ENCODE results near the gene GSDME.
"Not testable (repeated sequence)": the region's sequence is repeated elsewhere in the genome, so short reads cannot be mapped to it uniquely, and the experiment has no call there.

Gene GSDME

DNA sequence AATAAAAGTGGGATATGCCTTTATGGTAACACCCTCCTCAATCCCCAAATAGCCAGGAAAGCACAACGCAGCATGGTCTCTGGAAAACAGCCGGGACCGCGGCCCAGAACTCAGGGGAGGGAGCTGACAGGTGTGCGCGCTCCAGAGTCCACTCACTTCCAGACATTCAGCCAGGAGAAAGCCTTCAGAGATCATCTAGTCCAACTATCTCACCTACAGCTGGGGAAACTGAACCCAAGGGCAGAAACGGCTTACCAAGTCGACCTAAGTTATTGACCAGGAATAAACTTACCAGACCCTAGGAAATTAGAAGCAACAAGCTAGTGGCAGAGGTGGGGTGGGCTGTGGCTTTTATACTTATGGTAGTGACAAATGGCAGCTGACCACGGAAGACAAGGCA, 16.4 kb downstream of the GSDME start:
- no peak for DNase-seq

DNA sequence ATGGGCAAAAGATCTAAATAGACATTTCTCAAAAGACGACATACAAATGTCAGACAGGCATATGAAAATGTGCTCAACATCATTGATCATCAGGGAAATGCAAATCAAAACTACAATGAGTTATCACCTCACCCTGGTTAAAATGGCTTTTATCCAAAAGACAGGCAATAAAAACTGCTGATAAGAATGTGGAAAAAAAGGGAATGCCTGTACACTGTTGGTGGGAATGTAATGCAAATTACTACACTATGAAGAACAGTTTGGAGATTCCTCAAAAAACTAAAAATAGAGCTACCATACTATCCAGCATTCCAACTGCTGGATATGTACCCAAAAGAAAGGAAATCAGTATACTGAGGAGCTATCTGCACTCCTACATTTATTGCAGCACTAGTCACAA, 18.0 kb downstream of the GSDME start:
- no peak for DNase-seq

DNA sequence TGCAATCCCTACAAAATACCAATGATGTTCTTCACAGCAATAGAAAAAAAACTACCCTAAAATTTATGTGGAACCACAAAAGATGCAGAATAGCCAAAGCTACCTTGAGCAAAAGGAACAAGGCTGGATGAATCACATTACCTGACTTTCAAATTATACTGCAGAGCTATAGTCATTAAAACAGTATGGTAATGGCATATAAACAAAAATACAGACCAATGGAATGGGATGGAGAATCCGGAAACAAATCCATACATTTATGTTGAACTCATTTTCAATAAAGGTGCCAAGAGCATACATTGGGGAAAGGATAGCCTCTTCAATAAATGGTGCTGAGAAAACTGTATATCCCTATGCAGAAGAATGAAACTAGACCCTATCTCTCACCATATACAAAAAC, 18.7 kb downstream of the GSDME start:
- DNase-seq: no peak

DNA sequence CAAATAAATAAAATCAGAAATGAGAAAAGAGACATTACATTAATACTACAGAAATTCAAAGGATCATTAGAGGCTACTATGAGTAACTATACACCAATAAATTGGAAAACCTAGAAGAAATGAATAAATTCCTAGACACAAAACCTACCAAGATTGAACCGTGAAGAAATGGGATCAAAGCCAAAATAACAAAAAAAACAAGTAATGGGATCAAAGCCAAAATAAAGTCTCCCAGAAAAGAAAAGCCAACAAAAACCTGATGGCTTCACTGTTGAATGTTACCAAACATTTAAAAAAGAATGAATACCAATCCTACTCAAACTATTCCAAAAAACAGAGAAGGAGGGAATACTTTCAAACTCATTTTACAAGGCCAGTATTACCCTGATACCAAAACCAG, 20.0 kb downstream of the GSDME start:
- no peak for DNase-seq

DNA sequence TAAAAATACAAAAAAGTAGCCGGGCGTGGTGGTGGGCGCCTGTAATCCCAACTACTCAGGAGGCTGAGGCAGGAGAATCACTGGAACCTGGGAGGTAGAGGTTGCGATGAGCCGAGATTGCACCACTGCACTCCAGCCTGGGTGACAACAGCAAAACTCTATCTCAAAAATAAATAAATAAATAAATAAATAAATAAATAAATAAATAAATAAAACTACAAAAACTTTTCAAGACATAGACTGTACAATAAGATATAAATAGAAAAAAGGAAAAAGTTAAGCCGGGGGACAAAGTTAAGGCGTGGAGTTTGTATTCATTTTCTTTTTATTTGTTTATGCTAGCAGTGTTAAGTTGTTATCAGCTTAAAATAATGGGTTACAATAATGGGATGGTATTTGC, 21.7 kb downstream of the GSDME start:
- not testable (repeated sequence) for DNase-seq

DNA sequence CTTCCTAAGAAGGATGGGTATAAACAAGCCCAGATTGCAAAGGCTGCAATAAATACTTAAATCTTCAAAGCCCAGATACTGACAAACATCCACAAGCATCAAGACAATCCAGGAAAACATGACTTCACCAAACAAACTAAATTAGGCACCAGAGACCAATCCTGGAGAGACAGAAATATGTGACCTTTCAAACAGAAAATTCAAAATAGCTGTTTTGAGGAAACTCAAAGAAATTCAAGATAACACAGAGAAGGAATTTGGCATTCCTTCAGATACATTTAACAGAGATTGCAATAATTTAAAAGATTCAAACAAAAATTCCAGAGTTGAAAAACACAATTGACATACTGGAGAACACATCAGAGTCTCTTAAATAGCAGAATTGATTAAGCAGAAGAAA, 23.0 kb downstream of the GSDME start:
- DNase-seq: no peak

DNA sequence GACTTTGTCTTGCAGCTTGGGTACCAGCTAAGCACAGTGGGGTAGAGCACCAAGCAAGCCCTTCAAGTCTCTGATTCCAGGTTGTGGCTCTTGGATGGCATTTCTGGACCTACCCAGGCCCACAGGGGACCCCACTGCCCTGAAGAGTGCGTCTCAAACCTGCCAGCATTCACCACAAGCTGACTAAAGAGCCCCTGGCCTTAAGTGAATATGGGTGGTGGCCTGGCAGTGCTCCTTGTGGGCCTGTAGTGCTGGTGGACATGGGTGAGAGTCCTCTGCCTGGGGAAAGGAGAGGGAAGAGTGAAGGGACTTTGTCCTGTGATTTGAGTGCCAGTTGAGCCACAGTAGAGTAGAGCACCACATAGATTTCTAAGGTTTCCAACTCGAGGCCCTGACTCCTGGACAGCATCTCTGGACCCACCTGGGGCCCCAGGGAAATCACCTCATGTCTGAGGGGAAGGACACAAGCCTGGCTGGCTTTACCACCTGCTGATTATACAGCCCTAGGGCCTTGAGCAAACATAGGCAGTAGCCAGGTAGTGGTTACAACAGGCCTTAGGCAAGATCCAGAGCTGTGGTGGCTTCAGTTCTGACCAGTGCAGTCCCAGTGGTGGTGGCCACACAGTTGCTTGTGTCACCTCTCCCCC, 23.7 kb downstream of the GSDME start:
- DNase-seq: no peak

DNA sequence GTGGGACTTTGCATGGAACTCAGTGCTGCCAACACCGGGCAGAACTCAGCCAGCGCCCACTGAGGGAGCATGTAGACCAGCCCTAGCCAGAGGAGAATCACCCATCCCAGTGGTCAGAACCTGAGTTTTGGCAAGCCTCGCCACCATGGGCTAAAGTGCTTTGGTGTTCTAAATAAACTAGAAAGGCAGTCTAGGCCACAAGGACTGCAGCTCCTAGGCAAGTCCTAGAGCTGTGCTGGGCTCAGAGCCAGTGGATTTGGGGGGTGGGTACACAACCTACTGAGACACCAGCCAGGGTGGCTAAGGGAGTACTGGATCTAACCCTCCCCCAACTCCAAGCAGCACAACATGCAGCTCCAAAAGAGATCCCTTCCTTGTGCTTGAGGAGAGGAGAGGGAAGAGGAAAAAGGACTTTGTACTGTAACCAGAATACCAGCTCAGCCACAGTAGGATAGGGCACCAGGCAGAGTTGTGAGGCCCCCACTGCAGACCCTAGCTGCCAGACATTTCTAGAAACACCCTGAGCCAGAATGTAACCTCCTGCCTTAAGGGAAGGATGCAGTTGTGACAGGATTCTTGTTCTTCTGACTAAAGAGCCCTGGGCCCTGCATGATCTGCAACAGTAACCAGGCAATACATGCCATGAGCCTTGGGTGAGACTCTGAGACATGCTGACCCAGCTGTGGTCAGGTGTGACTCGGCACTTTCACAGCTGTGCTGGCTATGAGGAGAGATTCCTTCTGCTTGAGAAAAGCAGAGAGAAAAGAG, 24.4 kb downstream of the GSDME start:
- no peak for DNase-seq

DNA sequence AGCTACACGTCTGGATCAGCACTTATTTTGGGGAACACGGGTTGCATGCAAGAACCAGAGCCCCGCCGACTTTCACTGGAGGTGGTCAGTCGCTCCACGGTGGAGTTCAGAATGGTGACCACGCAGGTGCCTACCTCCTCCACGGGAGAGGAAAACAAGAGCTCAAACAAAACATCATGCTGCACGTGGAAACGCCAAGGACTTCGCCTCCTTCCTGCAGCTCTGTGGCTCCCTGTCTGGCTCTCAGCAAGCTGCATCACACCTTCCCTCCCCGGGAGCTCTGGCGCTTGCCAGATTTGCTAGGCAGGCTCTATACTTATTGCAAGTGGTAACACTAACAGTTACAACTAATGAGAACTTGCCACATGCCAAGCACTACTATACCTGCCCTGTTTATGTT, 26.0 kb downstream of the GSDME start:
- DNase-seq: no peak

DNA sequence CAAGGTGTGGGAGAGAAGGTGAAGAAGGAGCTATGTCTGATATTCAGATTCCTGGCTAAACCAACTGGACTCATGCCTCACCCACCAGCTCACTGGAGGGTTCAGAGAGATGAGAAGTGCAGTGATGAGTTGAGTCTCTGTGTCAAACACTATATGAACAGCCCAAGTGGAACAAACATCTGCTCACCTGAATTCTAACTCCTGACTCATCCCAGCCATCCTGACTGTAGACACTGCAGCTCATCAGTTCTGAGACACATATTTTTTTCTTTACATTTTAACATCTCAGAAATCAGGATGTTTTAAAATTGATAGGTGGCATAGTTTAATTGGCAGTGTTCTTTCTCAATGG, 27.3 kb downstream of the GSDME start:
- no peak for DNase-seq

DNA sequence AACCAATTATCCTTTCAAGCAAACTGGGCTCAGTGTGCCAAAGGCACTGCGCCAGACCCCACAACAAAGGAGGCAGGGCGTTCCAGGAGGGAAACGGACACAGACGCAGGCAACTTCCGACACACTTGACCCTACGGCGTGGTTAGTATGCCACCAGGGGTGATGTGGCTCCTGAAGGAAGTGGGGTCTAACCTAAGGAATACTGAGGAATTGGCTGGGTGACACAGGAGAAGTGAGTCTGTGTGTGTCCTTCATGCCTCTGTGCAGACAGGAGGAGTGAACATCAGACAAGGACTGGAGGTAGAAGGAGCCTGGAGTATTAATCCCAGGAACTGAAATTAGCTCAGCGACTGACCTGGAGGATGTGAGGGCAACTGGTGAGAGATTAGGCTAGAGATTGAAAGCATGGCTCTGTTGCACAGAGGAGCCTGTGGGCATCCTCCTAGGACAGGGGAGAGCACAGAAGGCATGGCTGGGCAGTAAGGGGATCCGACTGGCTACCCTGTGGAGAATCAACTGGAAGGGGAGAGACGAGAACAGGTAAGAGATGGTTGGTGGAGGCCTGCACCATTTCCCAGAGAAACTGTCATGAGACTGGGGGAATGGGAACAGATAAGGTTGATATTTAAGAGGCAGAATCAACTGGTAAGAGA, 27.8 kb downstream of the GSDME start:
- DNase-seq: no peak

DNA sequence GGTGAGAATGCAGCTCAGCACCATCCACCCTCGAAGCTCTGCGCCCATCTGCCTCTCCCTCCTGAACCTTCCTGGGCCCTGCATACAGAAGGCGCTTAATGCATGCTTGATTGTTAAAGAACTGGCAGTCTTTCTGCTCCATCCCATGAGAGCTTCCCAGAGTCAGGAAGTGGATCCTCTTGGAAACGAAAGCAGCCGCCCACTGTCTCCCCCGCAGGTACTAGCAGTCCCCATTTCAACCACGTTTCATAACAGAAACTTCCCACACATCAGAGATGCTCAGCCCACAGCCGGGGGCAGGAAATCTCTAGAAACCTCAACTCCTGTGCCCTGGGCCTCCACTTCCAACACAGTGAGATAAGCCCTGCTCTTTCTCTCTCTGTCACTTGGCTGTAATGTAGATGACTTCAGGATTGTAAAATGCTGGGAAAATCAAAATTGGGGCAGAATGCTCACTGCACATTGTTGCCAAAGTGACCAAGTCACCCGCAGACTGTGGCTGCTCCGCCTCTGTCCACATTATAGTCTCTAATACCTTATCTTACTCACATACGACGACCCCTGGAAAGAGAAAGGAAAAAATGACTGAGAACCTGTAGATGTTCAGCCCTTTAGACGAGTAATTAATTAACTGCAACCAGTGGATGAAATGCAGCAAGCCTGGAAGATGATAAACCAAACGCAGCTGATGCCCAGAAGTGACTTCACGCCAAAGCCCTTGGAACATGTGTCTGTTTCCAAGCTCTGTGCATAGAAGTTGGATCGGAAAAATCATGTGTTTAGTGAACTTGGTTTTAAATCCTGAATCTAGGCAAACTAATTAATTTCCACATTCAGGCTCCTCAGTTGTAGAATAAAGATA, 28.5 kb downstream of the GSDME start:
- no peak for DNase-seq

DNA sequence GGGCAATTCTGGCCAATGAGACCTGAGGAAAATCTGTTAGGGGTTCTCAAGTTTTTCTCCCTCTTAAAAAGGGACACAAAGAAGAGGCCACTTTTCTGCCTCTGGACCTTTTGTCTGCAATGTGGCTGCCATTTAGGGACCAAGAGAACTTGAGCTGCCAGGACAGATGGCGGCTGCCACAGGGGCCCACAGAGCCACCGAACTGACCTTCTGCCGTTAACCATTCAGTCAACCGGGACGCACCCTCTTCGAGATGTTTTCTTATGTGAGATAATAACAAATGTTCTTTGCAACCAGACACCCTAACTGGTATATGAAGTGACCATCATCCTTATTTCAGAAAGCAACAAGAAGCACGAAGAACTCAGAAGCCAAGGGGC, 29.2 kb downstream of the GSDME start:
- no peak for DNase-seq

DNA sequence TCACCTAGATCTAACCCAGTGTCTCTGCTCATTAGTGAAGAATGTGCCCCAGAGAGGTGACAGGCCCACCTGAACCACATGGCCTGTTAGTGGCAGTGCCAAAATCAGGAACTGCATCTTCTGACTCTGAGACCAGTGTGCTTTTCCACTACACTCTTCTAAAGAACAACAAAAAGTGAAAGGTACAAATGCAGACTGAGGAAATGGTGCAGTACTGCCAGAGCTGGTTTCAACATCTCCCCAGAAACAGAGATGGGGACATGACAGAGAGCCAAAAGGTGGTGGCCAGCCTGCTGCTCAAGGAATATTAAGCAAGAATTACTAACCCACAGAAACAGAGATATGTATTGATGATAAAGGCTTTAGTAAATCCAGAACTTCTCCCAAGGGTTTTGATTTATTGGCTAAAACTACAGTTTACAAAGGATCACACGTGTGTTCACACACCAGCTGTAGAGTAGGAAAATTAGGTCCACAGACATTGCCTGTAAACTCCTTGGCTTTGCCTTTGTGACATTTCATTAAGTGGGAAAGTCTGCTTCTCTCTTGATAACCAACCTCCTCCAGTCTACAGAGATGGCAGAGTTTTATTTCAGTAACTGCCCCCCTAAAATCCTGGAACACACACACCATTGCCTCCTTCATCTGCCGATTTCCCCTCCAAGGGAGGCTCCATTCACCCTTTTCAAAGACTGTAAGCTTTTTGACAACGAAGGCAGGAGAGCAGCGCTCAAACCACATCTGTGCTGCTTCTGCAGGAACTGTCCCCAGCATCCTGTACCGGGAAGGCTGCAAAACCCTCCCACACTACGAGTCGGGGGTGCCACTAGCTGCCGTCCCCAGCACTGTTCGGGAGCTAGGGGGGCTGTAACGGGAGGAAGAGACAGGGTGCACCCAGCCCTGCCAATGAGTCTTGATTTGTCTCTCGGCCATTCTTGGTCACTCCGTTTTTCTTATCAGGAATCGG, 29.8 kb downstream of the GSDME start:
- DNase-seq: no peak

DNA sequence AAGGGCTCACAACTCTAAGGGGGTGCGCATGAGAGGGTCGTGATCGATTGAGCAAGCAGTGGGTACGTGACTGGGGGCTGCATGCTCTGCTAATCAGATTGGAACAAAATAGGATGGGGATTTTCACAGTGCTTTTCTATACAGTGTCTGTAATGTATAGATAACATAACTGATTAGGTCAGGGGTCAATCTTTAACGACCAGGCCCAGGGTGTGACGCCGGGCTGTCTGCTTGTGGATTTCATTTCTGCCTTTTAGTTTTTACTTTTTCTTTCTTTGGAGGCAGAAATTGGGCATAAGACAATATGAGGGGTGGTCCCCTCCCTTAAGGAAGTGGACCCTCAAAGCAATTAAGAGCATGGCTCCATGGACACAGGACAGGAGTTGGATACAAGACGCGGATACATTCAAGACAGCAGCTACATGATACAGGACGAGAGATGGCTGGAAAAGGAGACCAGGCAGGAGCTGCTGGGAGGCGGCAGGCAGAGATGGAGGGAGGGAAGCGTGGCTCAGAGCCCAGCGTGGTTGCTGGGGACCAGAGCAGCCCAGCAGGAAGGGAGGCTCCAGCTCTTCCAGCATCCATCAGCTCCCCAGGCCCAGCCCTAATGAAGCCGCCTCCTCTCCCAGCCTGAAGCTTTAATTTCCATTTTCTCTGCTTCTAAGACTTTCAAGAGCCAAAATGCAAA, 31.6 kb downstream of the GSDME start:
- no peak for DNase-seq

DNA sequence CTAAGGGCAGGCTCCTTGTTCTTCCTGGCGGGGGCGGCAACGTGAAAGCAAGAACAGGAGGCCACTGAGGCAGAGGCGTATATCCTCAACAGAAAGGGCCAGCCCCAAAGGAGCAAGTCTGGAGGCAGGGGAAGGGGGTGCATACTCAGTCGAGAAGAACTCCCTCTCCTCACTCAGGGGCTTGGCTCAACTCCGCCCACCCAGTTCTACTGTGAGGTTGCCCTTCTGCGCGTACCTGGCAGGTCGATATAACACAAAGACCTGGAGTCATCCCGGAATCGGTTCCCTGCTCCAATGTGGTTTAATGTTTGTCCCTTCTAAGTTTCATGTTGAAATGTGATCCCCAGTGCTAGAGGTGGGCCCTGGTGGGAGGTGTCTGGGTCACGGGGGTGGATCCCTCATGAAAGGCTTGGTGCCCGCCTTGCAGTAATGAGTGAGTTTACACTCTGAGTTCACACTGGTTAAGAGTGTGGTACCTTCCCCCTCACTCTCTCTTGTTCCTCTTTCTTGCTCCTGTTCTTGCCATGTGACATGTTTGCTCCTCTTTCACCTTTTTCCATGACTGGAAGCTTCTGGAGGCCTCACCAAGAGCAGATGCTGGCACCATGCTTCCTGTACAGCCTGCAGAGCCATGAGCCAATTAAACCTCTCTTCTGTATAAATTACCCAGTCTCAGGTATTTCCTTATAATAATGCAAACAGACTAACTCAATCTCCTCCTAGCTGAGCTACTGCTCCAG, 32.6 kb downstream of the GSDME start:
- DNase-seq: no peak

DNA sequence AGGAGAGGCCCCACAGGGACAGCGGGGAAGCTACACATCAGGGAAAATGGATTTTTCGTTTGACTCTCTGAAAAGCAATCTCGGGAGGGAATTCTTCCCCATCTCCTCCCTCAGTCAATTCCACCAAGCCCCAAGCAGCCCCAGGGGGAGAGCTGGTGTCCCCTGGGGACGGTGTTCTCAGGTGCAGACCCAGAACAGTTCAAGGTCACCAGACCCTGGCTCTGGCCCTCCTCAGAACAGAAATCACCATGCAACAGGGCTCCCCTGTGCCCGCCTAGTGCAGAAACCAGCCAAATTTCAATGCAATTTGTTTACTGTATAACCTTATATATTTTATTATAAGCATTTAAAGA, 34.1 kb downstream of the GSDME start:
- no peak for DNase-seq

DNA sequence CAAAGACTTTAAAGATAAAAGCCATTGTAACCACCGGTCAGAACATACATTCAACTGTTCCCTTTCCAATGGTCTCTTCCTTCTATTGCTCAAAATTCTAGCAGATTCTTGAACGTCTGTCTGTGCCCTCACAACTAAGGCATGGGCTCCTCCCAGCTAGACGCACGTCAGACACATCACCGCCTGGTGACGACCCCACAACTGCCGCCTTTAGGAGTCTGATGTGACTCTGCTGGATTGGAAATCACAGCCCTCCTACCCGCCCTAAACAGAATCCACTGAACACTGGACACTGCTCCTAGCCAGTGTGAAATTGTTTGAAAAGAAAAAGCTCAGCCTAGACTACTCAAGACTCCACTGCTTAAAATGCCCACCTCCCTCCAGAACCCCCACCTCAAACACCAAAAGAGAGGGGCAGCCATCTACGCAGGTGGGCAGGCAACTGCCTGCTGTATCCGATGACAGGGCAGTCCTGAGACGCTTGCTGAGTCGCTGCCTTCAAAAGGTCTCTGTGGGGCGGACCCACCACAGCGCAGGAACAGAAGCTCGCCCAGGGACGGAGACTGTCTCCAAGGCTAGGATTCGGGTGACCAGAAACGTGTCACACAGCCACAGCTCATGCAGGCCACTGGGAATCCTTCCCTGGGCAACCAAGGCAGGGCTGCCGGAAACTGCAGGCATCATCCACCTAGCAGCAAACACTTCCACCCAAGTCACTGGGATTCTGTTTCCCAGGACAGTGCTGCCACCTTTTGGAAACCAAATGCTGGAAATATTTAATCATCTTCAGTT, 34.7 kb downstream of the GSDME start:
- no peak for DNase-seq

DNA sequence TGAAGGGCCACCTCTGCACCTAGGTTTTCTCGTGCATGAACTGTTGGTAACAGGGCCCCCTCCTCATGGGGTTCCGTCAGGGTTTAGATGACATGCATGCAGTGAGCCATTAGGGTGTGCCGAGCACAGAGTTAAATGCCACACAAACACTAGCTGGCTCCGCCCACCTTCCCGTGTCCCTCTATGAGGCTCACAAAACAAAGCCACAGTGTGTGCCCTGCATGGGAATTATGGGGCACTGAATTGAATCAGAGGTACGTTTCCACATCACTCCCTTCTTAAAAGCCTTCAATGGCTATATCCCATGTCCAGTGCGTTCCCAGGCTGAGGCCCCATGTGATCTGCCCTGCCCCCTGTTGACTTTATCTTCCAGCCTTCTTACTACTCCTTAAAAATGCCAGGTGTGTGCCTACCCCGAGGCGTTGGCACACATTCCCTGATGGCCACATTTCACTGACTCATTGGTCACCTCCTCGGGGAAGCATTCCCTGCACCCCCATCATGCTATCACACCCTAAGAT, 35.7 kb downstream of the GSDME start:
- DNase-seq: no peak

DNA sequence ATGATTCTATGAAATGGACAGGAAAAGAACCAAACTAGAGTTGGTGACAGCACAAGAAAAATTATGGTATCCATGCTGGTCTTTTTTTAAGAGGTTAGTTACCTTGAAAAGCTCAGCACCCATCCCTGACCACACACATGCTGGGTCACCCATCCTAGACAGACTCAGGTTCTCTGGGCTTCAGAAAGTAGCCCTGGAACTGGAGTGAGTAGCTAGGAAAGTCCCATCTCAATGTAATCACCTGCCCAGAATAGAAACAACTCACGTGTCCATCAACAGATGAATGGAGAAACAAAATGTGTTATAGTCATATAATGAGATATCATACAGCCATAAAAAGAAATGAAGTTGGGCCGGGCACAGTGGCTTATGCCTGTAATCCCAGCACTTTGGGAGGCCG, 37.0 kb downstream of the GSDME start:
- no peak for DNase-seq
